ENCODE measurements around the gene AHNAK. TPM values are rescaled to one million over a fixed set of nuclear protein-coding genes. Genes with fewer than 3 reads are reported as not detected.
A peak's percentile ranks its signal among the peaks of the same experiment; 100 is the strongest.

AHNAK gene
- total and polyA plus RNA-seq, 2 of the 8 experiments (the other 6 are each of a cell fraction or from before 2014, with no cell fraction given) = 2.0 to 5.8 TPM

DNA sequence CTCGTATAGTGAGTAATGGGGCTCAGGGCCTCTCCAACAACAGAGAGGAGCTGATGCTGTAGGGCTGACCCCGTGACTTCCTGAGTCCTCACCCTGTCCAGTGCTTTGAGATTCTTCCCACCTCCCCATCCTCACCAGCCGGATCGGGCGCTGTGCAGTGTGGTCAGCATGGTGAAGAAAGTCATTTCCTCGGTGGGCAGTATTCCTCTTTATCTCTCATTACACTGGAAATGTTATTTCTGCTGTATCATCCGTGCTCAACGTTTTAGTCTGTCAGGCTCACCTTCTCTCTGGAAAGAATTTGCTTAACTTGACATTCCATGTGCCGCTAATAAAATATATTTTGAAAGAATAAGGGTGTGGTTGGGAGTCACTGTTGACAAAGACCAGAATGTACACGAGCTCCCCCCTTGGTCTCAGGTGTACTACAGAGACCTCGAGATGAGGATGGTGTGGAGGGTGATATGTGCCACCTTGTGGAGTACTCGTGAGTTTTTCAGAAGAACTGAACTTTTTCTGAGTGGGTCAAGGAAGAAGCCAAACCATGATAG is 153.5 kb downstream of the AHNAK start:
- H3K18ac ChIP-seq (ENCODE audit: extremely low read depth, low read length) = no peak overlapping the region
- POLR2A ChIA-PET (ENCODE audit: partially characterized antibody) = interaction anchor here (1.2 to 1.6 kb wide), 3 partner anchors 167 to 181 kb away, joined by 3 to 4 read pairs (median 4); partner anchors contain the start of gene EEF1G
- TF ChIP-seq TAF7 (optimal IDR thresholded peaks at IDR 0.05; ENCODE audit: borderline replicate concordance, low read depth, low read length) = no peak
- TF ChIP-seq, protein P1, sequence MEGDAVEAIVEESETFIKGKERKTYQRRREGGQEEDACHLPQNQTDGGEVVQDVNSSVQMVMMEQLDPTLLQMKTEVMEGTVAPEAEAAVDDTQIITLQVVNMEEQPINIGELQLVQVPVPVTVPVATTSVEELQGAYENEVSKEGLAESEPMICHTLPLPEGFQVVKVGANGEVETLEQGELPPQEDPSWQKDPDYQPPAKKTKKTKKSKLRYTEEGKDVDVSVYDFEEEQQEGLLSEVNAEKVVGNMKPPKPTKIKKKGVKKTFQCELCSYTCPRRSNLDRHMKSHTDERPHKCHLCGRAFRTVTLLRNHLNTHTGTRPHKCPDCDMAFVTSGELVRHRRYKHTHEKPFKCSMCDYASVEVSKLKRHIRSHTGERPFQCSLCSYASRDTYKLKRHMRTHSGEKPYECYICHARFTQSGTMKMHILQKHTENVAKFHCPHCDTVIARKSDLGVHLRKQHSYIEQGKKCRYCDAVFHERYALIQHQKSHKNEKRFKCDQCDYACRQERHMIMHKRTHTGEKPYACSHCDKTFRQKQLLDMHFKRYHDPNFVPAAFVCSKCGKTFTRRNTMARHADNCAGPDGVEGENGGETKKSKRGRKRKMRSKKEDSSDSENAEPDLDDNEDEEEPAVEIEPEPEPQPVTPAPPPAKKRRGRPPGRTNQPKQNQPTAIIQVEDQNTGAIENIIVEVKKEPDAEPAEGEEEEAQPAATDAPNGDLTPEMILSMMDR (IDR thresholded peaks at IDR 0.05; ENCODE audit: control extremely low read depth in 1 of 3, insufficient read depth in 1 of 3, low read depth in 1 of 3, low read length in 3 of 3) = peak in 2 of 3 experiments; percentile 6 to 21; a peak in 2 of 4 replicates
- no peak overlapping the region for H2AFZ ChIP-seq (ENCODE audit: low read length)
- H4K8ac ChIP-seq (ENCODE audit: extremely low read depth, insufficient read depth, low read length) = no peak overlapping the region
- no peaks in the 10 kb centered on the region for H3K79me1 ChIP-seq (ENCODE audit: low read depth, low read length)
- 82% methylated on average over 12 of the region's 12 CpGs; no CpG with 5 or more reads in 1 of the 2 experiments for WGBS, 2 experiments (ENCODE audit: extremely low coverage in 1 of 2, insufficient coverage in 1 of 2, insufficient read length in 1 of 2, insufficient replicate concordance in 2 of 2, low coverage in 1 of 2, low lambda C conversion rate in 2 of 2, missing lambda C conversion rate in 1 of 2)
- no peaks in the 10 kb centered on the region for H3K9me3 ChIP-seq (ENCODE audit: insufficient read depth in 2 of 2, low read depth in 1 of 2, low read length in 1 of 2)
- H4K91ac ChIP-seq (replicated peaks; ENCODE audit: insufficient read length, low read length) = no peak overlapping the region
- no peak overlapping the region for H2BK5ac ChIP-seq (ENCODE audit: low read depth, low read length)
- H3K4ac ChIP-seq (replicated peaks; ENCODE audit: insufficient read length, low read depth, low read length) = no peak overlapping the region
- no peak overlapping the region for H3K4me2 ChIP-seq (ENCODE audit: insufficient read depth in 1 of 2, low read depth in 2 of 2, low read length in 2 of 2)
- DNase-seq (ENCODE audit: low read depth in 1 of 2, low spot score in 2 of 2) = no peak
- CTCF ChIA-PET (ENCODE audit: partially characterized antibody) = interaction anchor here (0.6 to 8.6 kb wide), 19 partner anchors 11 to 394 kb away, joined by 3 to 113 read pairs (median 7); partner anchors contain the start of genes AHNAK, SCGB1A1 and TMEM179B
- H2BK12ac ChIP-seq (ENCODE audit: low read depth, low read length) = no peak overlapping the region
- no peak overlapping the region for H2BK120ac ChIP-seq (replicated peaks; ENCODE audit: low read depth, low read length)
- peaks cover 3 to 6% (median 4%) of the 10 kb centered on the region in 4 experiments; a peak in 5 of 7 replicates for H3K4me1 ChIP-seq (replicated peaks in 1 of 4; ENCODE audit: control insufficient read depth in 3 of 4, insufficient read depth in 4 of 4, low read length in 3 of 4)
- H3K9ac ChIP-seq (replicated peaks in 1 of 4; ENCODE audit: extremely low read depth in 1 of 4, low read depth in 3 of 4, low read length in 3 of 4) = no peak overlapping the region
- FAIRE-seq = no peak
- no peak overlapping the region for H2BK20ac ChIP-seq (ENCODE audit: low read length)
- no peak overlapping the region for H2BK15ac ChIP-seq (ENCODE audit: low read length)
- no peak overlapping the region for H4K5ac ChIP-seq (ENCODE audit: insufficient read length, low read depth, low read length)
- H3K4me3 ChIP-seq (ENCODE audit: extremely low read depth in 1 of 4, insufficient read depth in 2 of 4, low read depth in 3 of 4, low read length in 4 of 4) = no peak overlapping the region
- no peak overlapping the region for H3K14ac ChIP-seq (ENCODE audit: insufficient read length)
- no peaks in the 10 kb centered on the region for H4K20me1 ChIP-seq (replicated peaks in 1 of 2; ENCODE audit: control insufficient read depth in 1 of 2, insufficient read depth in 2 of 2, low read length in 2 of 2)
- no peaks in the 10 kb centered on the region for H3K79me2 ChIP-seq (ENCODE audit: control insufficient read depth in 1 of 2, insufficient read depth in 2 of 2, low read length in 2 of 2)
- no peak overlapping the region for H2AK5ac ChIP-seq (ENCODE audit: low read depth, low read length)
- no peak overlapping the region for H3K23ac ChIP-seq (ENCODE audit: insufficient read length)
- no peaks in the 10 kb centered on the region for H3K27me3 ChIP-seq (replicated peaks in 1 of 4; ENCODE audit: control insufficient read depth in 3 of 4, extremely low read depth in 1 of 4, insufficient read depth in 3 of 4, low read length in 3 of 4)
- H3K27ac ChIP-seq (ENCODE audit: low read depth, low read length) = no peak overlapping the region
- H3K23me2 ChIP-seq (ENCODE audit: low read depth, low read length) = no peaks in the 10 kb centered on the region
- no peak overlapping the region for H3K56ac ChIP-seq (replicated peaks; ENCODE audit: insufficient read length, low read depth, low read length)
- no peaks in the 10 kb centered on the region for H3K36me3 ChIP-seq (ENCODE audit: control insufficient read depth in 2 of 4, insufficient read depth in 4 of 4, low read length in 3 of 4)
